OCI-LY7 (cell line): ENCODE measurements around the gene TEX22. TPM values are rescaled to one million over a fixed set of nuclear protein-coding genes. Genes with fewer than 3 reads are reported as not detected.

Source experiments
- BruUV-seq: library from RNA; stranded (reverse); fragments of 400-500 nt; replicated peaks from 2 replicates; lab custom pipeline; 2021; lab: Mats Ljungman, UMichigan
- CTCF ChIA-PET: fragments of 300-600 bp; sonication (Branson Sonifier 250); formaldehyde crosslinking; loops from one replicate; lab custom pipeline; 2022; ENCODE audit warnings: antibody characterized with exemption; ENCODE audit not compliant: unreplicated experiment; lab: Charles Lee
- POLR2A ChIA-PET: fragments of 300-600 bp; sonication (Branson Sonifier 250); formaldehyde crosslinking; loops from one replicate; lab custom pipeline; 2022; ENCODE audit warnings: antibody characterized with exemption; lab: Charles Lee
- DNase-seq: peaks from one replicate; pipeline ENCODE4 v3.0.0-alpha.2; 2015; ENCODE audit warnings: low spot score
- H2AFZ ChIP-seq: fragments of 200-600 bp; sonication (generic), shearing (Covaris generic); 2 replicates; pipeline ENCODE4 v1.6.1; 2014; ENCODE audit warnings: mild to moderate bottlenecking, antibody characterized with exemption, low read length, moderate library complexity
- H3K27ac ChIP-seq: fragments of 200-600 bp; sonication (generic); 2 replicates; pipeline ENCODE4 v1.5.1; 2014; ENCODE audit warnings: mixed run types, low read depth, mild to moderate bottlenecking, moderate library complexity, low read length, inconsistent platforms; ENCODE audit not compliant: poor library complexity, severe bottlenecking
- H3K36me3 ChIP-seq: fragments of 200-600 bp; sonication (generic); 2 replicates; pipeline ENCODE4 v1.6.1; 2014; ENCODE audit warnings: mild to moderate bottlenecking, antibody characterized with exemption, low read length, moderate library complexity, mixed read lengths; ENCODE audit not compliant: insufficient read depth
- H3K4me1 ChIP-seq: fragments of 200-600 bp; sonication (generic); 2 replicates; pipeline ENCODE4 v1.5.1; 2014; ENCODE audit warnings: mild to moderate bottlenecking, low read length; ENCODE audit not compliant: insufficient read depth, poor library complexity, severe bottlenecking
- H3K4me2 ChIP-seq: fragments of 200-600 bp; sonication (generic); 2 replicates; pipeline ENCODE4 v1.6.1; 2014; ENCODE audit warnings: mild to moderate bottlenecking, low read length
- H3K4me3 ChIP-seq: fragments of 200-600 bp; sonication (generic); 2 replicates; pipeline ENCODE4 v1.5.1; 2014; ENCODE audit warnings: mild to moderate bottlenecking, low read depth, low read length; ENCODE audit not compliant: poor library complexity, severe bottlenecking
- H3K79me2 ChIP-seq: fragments of 200-600 bp; sonication (generic); 2 replicates; pipeline ENCODE4 v1.6.1; 2016; ENCODE audit warnings: low read depth, mild to moderate bottlenecking, low read length, moderate library complexity, mixed read lengths; ENCODE audit not compliant: insufficient read depth
- H3K9me2 ChIP-seq: fragments of 200-600 bp; sonication (generic); 2 replicates; pipeline ENCODE4 v1.6.1; 2016; ENCODE audit warnings: mild to moderate bottlenecking, low read length, mixed read lengths; ENCODE audit not compliant: insufficient read depth
- H3K9me3 ChIP-seq: fragments of 200-600 bp; sonication (generic); 2 replicates; pipeline ENCODE4 v1.6.1; 2014; ENCODE audit warnings: mild to moderate bottlenecking, mixed run types, low read length, mixed read lengths
- H4K20me1 ChIP-seq: fragments of 200-600 bp; sonication (generic); 2 replicates; pipeline ENCODE4 v1.6.1; 2014; ENCODE audit warnings: mild to moderate bottlenecking, antibody characterized with exemption, low read length, moderate library complexity, mixed read lengths; ENCODE audit not compliant: insufficient read depth
- CTCF ChIP-seq: fragments of 200-600 bp; sonication (generic); conservative IDR thresholded peaks from 2 replicates; pipeline ENCODE4 v1.5.1; 2014; ENCODE audit warnings: mild to moderate bottlenecking, antibody characterized with exemption, low read length, moderate library complexity, mixed read lengths
- EZH2phosphoT487 ChIP-seq: fragments of 200-600 bp; sonication (generic); IDR thresholded peaks from 2 replicates; pipeline ENCODE4 v1.6.1; 2018; ENCODE audit warnings: low read depth, borderline replicate concordance, mild to moderate bottlenecking, mixed run types, antibody characterized with exemption, low read length, moderate library complexity, mixed read lengths
- intact Hi-C: fragments of 100-400 bp; cut with micrococcal nuclease; formaldehyde crosslinking; loops from one replicate; pipeline ENCODE4 v1.10.0; 2022; ENCODE audit not compliant: unreplicated experiment
- total RNA-seq, 2 experiments: library from RNA; depleted of rRNA in 1 of 2; stranded (reverse); fragments of >200 nt in 1 of 2; shearing (Covaris generic) in 1 of 2; gene quantifications; 2 replicates each; pipeline ENCODE4 v1.2.3, GENCODE V29; 2014 to 2022

The TEX22 gene
- total RNA-seq, 2 experiments from 2014 or later = 1.3 to 9.2 TPM

DNA sequence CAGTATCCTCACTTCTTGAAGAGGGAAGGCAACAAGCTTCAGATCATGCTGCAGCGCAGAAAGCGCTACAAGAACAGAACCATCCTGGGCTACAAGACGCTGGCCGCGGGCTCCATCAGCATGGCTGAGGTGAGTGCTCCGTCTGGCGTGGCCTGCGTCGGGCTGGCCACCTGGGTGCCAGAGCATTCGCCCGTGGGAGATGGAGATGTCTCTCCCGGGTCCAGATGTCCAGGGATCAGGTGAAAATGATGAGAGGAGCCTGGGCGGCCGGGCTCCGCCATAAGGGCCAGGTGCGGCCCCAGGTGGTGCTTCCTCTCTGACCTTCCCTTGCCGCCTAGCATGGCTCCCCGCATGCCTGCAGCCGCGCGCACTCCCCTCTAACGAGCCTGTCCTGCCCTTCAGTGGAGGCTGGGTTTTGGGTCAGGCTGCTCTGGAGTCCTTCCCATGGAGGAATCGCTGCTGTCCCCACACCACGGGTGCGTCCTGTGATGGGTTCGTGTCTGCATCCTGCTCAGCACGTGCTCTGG lies 43.2 kb upstream of the TEX22 start:
- H3K9me3 ChIP-seq = no peaks in the 10 kb centered on the region
- no peaks in the 10 kb centered on the region for H3K79me2 ChIP-seq
- H4K20me1 ChIP-seq = no peaks in the 10 kb centered on the region
- CTCF ChIA-PET = no interaction called here
- no peak overlapping the region for H3K4me3 ChIP-seq
- no peak overlapping the region for H2AFZ ChIP-seq
- no peak for DNase-seq
- no peaks in the 10 kb centered on the region for H3K9me2 ChIP-seq
- H3K4me2 ChIP-seq = no peak overlapping the region
- H3K4me1 ChIP-seq = no peaks in the 10 kb centered on the region
- intact Hi-C loops = no loop called here
- no peak overlapping the region for H3K27ac ChIP-seq
- TF ChIP-seq CTCF (no peak), EZH2phosphoT487 (no peak)
- BruUV-seq = no TSS peak
- H3K36me3 ChIP-seq = no peaks in the 10 kb centered on the region
- POLR2A ChIA-PET = no interaction called here

- no peak overlapping the region for H3K4me2 ChIP-seq
- H3K27ac ChIP-seq = no peak overlapping the region
- intact Hi-C loops = no loop called here
- ChIA-PET CTCF (no interaction called here), POLR2A (no interaction called here)
- no peaks in the 10 kb centered on the region for H3K4me1 ChIP-seq
- no peak overlapping the region for H3K4me3 ChIP-seq
- no peaks in the 10 kb centered on the region for H3K79me2 ChIP-seq
- no peaks in the 10 kb centered on the region for H3K36me3 ChIP-seq
- no peaks in the 10 kb centered on the region for H3K9me3 ChIP-seq
- DNase-seq = no peak
- H3K9me2 ChIP-seq = no peaks in the 10 kb centered on the region
- no peak overlapping the region for H2AFZ ChIP-seq
- TF ChIP-seq CTCF = no peak
- TF ChIP-seq EZH2phosphoT487 = no peak
- no TSS peak for BruUV-seq
- no peaks in the 10 kb centered on the region for H4K20me1 ChIP-seq
Measured at GRCh38 chr14:105355850-105356604, 42.3 kb upstream of the TEX22 start.

- Histone ChIP-seq H3K27ac (no peak overlapping the region), H3K9me2 (no peaks in the 10 kb centered on the region), H2AFZ (no peak overlapping the region), H3K4me2 (no peak overlapping the region), H4K20me1 (no peaks in the 10 kb centered on the region), H3K79me2 (no peaks in the 10 kb centered on the region), H3K4me3 (no peak overlapping the region), H3K36me3 (no peaks in the 10 kb centered on the region), H3K4me1 (no peaks in the 10 kb centered on the region), H3K9me3 (no peaks in the 10 kb centered on the region)
- ChIA-PET CTCF (no interaction called here), POLR2A (no interaction called here)
- intact Hi-C loops = no loop called here
- no TSS peak for BruUV-seq
- no peak for DNase-seq
- TF ChIP-seq CTCF (no peak), EZH2phosphoT487 (no peak)
Measured at GRCh38 chr14:105356927-105357326, 41.4 kb upstream of the TEX22 start.
